Smooth muscle cell (in vitro differentiated cells): ENCODE data around the gene SAMHD1. TPM values are rescaled to one million over a fixed set of nuclear protein-coding genes. Genes with fewer than 3 reads are reported as not detected.

Source experiments
- DNase-seq: peaks from one replicate; lab custom pipeline; 2025; ENCODE audit not compliant: unreplicated experiment; lab: John Stamatoyannopoulos, UW
- H2AFZ ChIP-seq: fragments of 200-600 bp; sonication (generic); 2 replicates; pipeline ENCODE4 v1.6.0; 2016; ENCODE audit warnings: antibody characterized with exemption, low read depth, mild to moderate bottlenecking
- H3F3A ChIP-seq: fragments of 200-600 bp; sonication (generic); 2 replicates; pipeline ENCODE4 v1.6.0; 2017; ENCODE audit warnings: antibody characterized with exemption, low read depth
- H3K27ac ChIP-seq: fragments of 200-600 bp; sonication (generic); 2 replicates; pipeline ENCODE4 v1.5.1; 2016; ENCODE audit warnings: low read depth, mild to moderate bottlenecking
- H3K27me3 ChIP-seq: fragments of 200-600 bp; sonication (generic); 2 replicates; pipeline ENCODE4 v1.6.1; 2016; ENCODE audit warnings: low read depth, mild to moderate bottlenecking
- H3K36me3 ChIP-seq: fragments of 200-600 bp; sonication (generic); 2 replicates; pipeline ENCODE4 v1.5.1; 2016; ENCODE audit warnings: low read depth
- H3K4me1 ChIP-seq: fragments of 200-600 bp; sonication (generic); 2 replicates; pipeline ENCODE4 v1.5.1; 2016; ENCODE audit warnings: low read depth
- H3K4me2 ChIP-seq: fragments of 200-600 bp; sonication (generic); 2 replicates; pipeline ENCODE4 v1.6.0; 2016; ENCODE audit warnings: mild to moderate bottlenecking
- H3K4me3 ChIP-seq: fragments of 200-600 bp; sonication (generic); 2 replicates; pipeline ENCODE4 v1.5.1; 2016; ENCODE audit warnings: mild to moderate bottlenecking
- H3K79me2 ChIP-seq: fragments of 200-600 bp; sonication (generic); 2 replicates; pipeline ENCODE4 v1.6.0; 2016; ENCODE audit warnings: low read depth, mild to moderate bottlenecking
- H3K9ac ChIP-seq: fragments of 200-600 bp; sonication (generic); 2 replicates; pipeline ENCODE4 v1.6.0; 2016; ENCODE audit warnings: low read depth
- H3K9me3 ChIP-seq: fragments of 200-600 bp; sonication (generic); replicated peaks from 2 replicates; pipeline ENCODE4 v1.5.1; 2016; ENCODE audit warnings: low read depth
- H4K20me1 ChIP-seq: fragments of 200-600 bp; sonication (generic); 2 replicates; pipeline ENCODE4 v1.6.0; 2016; ENCODE audit warnings: low read depth
- WGBS: methylation state at CpG from one replicate; pipeline ENCODE4 v1.1.7; 2016; ENCODE audit warnings: low lambda C conversion rate; 5-methylcytosine and 5-hydroxymethylcytosine counted together
- polyA plus RNA-seq: library from polyadenylated mRNA; unstranded; fragments of >200 nt; fragmentation: Nextera tagmentation; extraction: Ambion mirVana; gene quantifications from 2 replicates; pipeline ENCODE4 v1.2.1, GENCODE V29; 2016
- total RNA-seq: library from RNA; depleted of rRNA; stranded (reverse); fragments of >200 nt; gene quantifications from 2 replicates; pipeline ENCODE4 v1.2.3, GENCODE V29; 2014
- TF ChIP-seq, protein P1 (sequence below): fragments of 200-600 bp; sonication (generic); IDR thresholded peaks from 2 replicates; pipeline ENCODE4 v1.5.1; 2017; ENCODE audit warnings: borderline replicate concordance, mild to moderate bottlenecking, antibody characterized with exemption; ENCODE audit not compliant: insufficient read depth, poor library complexity, severe bottlenecking

The SAMHD1 gene
- total and polyA plus RNA-seq, 2 experiments from 2014 or later: 2.1 to 4.6 TPM

DNA sequence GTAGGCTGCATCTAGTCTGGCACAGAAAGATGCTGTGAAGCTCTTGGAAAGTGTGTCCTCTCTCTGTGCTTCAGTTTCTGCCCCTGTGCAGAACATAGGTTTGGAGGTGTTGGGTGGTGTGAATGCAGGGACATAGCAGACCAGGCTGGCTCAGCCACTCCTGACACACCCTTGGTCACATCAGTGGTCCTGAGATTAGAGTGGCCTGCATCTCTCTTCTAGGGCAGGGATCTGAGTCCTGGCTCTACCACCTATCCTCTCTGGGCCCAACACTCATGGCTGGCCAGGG is 85.7 kb downstream of the SAMHD1 start:
- Histone ChIP-seq H3K79me2 (peaks cover 17% of the 10 kb centered on the region), H3F3A (no peaks in the 10 kb centered on the region), H3K4me3 (no peak overlapping the region), H4K20me1 (peaks cover 17% of the 10 kb centered on the region), H3K9ac (no peak overlapping the region), H3K36me3 (no peaks in the 10 kb centered on the region), H3K9me3 (no peaks in the 10 kb centered on the region), H3K4me1 (peaks cover 8% of the 10 kb centered on the region), H3K27me3 (no peaks in the 10 kb centered on the region), H3K27ac (no peak overlapping the region), H3K4me2 (no peak overlapping the region), H2AFZ (no peak overlapping the region)
- DNase-seq: no peak
- TF ChIP-seq, protein P1, sequence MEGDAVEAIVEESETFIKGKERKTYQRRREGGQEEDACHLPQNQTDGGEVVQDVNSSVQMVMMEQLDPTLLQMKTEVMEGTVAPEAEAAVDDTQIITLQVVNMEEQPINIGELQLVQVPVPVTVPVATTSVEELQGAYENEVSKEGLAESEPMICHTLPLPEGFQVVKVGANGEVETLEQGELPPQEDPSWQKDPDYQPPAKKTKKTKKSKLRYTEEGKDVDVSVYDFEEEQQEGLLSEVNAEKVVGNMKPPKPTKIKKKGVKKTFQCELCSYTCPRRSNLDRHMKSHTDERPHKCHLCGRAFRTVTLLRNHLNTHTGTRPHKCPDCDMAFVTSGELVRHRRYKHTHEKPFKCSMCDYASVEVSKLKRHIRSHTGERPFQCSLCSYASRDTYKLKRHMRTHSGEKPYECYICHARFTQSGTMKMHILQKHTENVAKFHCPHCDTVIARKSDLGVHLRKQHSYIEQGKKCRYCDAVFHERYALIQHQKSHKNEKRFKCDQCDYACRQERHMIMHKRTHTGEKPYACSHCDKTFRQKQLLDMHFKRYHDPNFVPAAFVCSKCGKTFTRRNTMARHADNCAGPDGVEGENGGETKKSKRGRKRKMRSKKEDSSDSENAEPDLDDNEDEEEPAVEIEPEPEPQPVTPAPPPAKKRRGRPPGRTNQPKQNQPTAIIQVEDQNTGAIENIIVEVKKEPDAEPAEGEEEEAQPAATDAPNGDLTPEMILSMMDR: no peak

DNA sequence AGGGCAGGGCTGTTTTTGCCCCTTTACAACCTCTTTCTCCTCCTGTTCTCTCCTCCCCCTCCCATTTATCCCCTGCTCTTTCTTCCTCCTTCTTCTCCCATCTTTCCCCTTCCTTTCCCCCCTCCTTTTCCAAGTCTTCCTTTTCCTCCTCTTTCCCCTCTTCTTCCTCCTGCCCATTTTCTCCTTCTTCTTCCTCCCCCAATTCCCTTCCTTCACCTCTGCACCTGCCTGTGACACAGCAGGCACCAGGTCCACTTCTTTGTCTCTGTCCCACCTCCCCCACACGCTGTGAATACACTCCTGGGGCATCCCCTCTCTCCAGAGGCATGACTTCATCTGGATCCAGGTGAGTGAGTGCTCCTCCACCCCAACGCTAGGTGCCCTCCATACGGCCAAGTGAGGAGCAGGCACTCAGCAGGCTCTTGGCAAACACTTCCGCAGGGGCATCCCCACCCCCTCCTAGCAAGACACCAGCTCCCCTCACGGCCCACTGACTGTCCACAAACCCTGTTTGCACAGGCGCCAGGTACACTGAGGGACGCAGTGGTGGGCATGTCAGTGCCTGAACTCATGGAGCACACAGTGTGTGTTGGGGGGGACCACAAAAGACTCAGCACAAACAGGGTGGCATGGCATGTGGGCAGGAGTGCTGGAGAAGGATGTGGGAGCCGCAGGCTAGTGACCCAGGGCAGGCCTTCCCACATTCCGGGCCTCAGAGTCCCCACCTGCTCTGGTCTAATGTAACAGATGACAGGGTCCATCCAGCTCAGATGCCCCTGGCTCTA is 86.2 kb downstream of the SAMHD1 start:
- Histone ChIP-seq H3K27me3 (no peaks in the 10 kb centered on the region), H3K79me2 (peaks cover 22% of the 10 kb centered on the region), H3K9ac (no peak overlapping the region), H3K4me2 (no peak overlapping the region), H3K4me1 (peaks cover 8% of the 10 kb centered on the region), H3K36me3 (no peaks in the 10 kb centered on the region), H3K4me3 (no peak overlapping the region), H4K20me1 (peaks cover 23% of the 10 kb centered on the region), H2AFZ (no peak overlapping the region), H3K27ac (no peak overlapping the region), H3K9me3 (no peaks in the 10 kb centered on the region), H3F3A (no peaks in the 10 kb centered on the region)
- 78% methylated on average over 9 of the region's 9 CpGs for WGBS
- DNase-seq: no peak
- TF ChIP-seq, protein P1: no peak

DNA sequence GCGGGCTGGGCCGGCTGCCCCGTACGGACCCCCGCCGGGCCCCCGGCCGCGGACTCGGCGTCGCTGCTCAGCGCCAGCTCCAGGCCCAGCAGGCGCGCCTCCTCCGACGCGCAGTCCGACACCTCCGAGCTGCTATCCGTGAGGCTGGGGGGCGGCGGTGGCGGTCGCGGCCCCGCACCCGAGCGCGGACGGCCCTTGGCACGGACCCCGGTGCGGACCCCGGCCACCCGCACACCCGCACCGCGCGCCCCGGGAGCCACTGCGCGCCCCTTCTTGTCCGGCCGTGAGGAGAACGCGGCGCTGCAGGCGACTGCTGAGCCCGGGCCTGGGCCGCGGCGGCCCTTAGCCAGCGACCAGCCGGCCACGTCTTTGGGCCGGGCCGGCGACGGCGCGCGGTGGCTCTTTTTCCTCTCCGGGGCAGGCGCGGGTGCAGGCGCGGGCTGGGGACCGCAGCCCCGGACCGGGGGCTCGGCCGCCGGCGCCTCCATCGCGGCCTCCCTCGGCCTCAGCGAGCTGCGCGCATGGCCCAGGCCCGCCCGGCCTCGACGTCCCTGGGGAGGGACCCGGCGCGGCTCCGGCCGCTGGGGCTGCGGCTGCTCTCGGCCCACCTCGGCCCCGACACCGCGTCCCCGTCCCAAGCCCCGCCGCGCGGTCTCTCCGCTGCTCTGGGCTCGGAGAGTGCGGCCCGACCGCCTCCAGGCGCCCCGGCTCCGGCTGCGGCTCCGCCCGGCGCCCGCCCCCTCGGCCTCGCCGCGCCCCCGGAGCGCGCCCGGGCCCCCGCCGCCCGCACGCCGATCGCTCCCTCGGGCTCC is 88.4 kb downstream of the SAMHD1 start:
- DNase-seq: no peak
- Histone ChIP-seq H3K79me2 (peaks cover 38% of the 10 kb centered on the region), H3K36me3 (no peaks in the 10 kb centered on the region), H3K9me3 (no peaks in the 10 kb centered on the region), H4K20me1 (peaks cover 43% of the 10 kb centered on the region), H3K9ac (no peak overlapping the region), H3K27me3 (no peaks in the 10 kb centered on the region), H2AFZ (no peak overlapping the region), H3K4me3 (peak overlapping the region; percentile 65), H3F3A (peaks cover under 1% of the 10 kb centered on the region), H3K4me1 (peaks cover 8% of the 10 kb centered on the region), H3K4me2 (peak overlapping the region; percentile 94), H3K27ac (no peak overlapping the region)
- TF ChIP-seq, protein P1: no peak
- 1% methylated on average over 50 of the region's 129 CpGs for WGBS
